HG02588 (cell line): ENCODE measurements around the gene ALOX15B.
"Not testable (repeated sequence)": the region's sequence is repeated elsewhere in the genome, so short reads cannot be mapped to it uniquely, and the experiment has no call there.

Experiments
- ATAC-seq: cut with Tn5 transposase; IDR thresholded peaks from one replicate; pipeline ENCODE4 v1.9.1; 2021; ENCODE audit warnings: mild to moderate bottlenecking, moderate library complexity; ENCODE audit not compliant: unreplicated experiment

The ALOX15B gene

DNA sequence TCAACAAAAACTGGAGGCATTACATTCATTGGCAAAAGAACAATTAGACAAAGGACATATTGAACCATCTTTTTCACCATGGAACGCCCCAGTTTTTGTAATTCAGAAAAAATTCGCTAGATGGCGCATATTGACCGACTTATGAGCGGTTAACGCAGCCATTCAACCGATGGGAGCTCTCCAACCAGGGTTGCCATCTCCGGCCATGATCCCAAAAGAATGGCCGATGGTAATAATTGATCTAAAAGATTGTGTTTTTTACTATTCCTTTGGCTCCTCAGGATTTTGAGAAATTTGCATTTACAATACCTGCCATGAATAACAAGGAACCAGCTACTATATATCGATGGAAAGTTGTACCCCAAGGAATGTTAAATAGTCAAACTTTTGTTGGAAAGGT is 21.4 kb downstream of the ALOX15B start:
- ATAC-seq: no peak

DNA sequence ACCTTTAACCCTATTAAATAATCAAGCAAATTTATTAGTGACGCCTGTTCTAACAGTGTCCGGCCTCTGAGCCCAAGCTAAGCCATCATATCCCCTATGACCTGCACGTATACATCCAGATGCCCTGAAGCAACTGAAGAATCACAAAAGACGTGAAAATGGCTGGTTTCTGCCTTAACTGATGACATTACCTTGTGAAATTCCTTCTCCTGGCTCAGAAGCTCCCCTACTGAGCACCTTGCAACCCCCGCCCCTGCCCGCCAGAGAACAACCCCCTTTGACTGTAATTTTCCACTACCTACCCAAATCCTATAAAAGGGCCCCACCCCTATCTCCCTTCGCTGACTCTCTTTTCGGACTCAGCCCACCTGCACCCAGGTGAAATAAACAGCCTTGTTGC is 23.0 kb downstream of the ALOX15B start:
- not testable (repeated sequence) for ATAC-seq

- no peak for ATAC-seq
Measured at GRCh38 chr17:8062435-8062806, 23.6 kb downstream of the ALOX15B start.

- ATAC-seq: no peak
Measured at GRCh38 chr17:8062807-8063483, 24.1 kb downstream of the ALOX15B start.

GRCh38 chr17:8063761-8064534 is 25.1 kb downstream of the ALOX15B start:
- ATAC-seq: no peak

DNA sequence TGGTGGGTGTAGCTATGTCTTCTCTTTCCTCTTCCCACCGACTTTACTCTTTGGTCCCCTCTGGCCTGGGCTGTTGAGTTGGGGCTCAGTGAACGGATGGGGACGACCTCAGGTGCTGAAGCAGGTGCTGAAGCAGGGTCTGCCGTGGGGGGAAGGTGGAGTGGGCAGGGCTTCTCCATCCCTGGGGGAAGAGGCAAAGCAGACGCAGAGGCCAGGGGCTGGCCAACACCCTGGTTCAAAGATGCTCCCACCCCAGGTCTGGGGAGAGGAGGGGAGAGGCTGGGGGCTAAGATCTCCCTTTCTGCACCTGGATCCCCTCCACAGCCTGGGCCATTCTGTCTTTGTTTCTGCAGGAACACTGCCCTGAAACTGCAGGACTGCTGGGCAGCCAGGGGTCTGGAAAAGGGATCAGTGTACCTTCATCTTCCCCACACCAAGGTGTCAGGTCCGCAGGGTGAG is 25.7 kb downstream of the ALOX15B start:
- ATAC-seq: no peak

DNA sequence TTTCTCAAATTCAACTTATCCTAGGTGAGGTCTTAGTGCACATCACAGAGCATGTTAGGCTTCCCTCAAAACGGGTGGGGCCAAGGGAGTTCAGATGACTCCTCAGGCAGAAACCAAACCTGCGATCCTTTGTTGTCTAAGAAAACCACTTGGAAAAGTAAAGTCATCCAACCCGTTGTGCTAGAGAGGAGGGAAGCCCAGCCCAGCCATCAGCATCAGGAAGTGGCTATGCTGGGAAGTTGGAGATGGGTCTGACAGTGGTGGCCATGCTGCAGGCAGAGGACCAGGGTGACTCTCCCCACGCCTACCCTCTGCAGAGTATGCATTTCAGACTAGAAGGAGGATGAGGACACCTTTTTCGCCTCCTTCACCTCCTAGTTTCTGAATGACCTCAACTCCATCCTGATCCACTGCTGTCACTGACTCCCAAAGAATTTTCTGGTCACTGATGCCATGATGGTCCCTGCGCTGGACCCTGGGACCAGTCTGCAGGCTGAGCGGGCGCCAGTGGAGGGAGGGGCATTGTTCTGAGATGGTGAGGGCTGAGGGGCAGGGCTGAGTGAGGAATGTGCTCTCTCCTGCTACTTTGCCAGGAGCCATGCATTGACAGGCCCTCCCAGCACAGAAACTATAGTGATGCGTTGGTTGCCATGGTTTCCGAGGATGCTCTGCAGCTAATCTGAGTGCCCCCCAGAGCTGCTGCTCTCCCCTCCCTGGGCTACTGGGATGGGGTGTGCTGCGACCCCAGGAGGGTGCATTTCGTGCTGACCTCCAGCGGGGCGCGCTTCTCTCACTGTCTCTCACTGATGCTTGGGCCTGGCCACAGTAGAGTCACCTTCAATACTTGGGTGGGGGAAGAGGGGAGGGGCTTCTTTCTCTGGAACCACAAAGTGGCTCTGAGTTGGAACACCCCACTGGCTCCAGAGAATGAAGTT is 28.2 kb downstream of the ALOX15B start:
- no peak for ATAC-seq

DNA sequence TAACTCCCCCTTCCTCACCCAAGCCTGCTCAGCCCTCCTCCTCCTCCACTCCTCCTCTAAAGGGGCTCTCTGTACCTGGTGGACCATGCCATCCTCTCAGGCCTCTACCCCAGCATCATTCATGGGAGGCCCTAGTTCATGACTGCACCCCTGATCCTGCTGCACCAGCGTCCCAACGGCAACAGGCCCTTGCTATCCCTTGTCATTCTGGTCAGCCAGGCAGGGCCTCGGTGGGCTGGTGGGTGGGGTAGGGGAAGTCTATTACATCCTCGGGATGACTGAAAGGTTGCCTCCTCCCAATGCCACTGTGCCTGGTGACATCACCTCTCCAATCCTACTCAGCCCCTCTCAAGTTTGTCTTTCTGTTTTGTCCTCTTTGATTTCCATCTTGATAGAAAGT is 28.9 kb downstream of the ALOX15B start:
- no peak for ATAC-seq

GRCh38 chr17:8068736-8069586 is 30.1 kb downstream of the ALOX15B start:
- ATAC-seq: no peak

GRCh38 chr17:8069587-8069860 is 30.7 kb downstream of the ALOX15B start:
- no peak for ATAC-seq

GRCh38 chr17:8071496-8071895 is 32.6 kb downstream of the ALOX15B start:
- no peak for ATAC-seq

DNA sequence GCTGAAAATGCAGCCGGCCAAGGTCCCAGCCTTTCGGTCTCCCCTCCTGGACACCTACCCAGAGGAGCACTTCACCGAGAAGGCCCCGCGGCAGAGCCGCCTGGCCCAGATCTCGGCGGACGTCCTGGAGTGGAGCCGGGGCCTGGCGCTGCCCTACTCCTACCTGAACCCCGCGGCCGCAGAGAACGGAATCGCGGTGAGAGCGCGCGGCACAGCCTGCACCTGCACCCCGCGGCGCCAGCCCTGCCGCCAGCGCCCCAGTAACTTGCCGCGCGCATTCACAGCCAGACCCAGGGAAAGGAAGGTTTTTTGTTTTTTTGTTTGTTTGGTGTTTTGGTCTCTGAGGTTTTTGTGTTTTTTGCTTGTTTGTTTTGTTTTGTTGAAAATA is 33.5 kb downstream of the ALOX15B start:
- ATAC-seq: no peak

GRCh38 chr17:8072729-8073461 is 34.0 kb downstream of the ALOX15B start:
- ATAC-seq: no peak

- no peak for ATAC-seq
Measured at GRCh38 chr17:8073627-8074484, 35.0 kb downstream of the ALOX15B start.

DNA sequence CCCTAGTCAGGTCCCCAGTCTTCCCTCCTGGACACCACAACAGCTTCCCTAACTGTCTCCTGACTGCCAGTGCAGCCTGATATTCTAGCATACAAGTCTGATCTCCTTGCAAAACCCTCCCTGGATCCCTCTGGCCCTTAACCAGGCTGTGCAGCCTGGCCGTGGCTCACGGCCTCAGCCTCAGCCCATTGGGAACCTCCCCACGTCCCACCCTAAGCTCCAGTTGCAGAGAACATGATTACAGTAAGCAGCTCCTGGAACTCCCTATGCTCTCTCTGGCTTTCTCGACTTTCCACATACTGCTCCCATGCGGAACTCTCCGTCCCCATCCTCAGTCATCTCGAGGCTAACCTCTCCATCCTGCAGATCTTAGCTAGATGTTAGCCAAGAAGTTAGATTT is 35.7 kb downstream of the ALOX15B start:
- ATAC-seq: no peak

DNA sequence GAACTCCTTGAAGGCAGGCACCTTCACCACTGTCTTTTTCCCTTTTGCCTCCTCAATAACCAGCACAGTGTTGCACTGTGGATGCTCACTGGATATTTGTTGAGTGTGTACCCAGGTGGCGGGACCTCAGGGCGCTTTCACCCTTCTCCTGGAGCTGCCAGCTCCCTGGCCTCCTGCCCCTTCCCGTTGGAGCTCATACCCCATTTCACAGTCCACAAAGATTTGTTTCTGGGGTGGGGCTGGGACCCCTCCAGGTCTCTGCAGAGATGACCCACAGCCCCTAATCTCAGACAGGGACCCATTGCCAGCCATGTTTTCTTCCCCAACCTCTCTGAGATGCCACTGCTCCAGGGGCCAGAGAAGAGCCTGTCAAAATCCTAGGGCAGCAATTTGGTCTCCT is 36.2 kb downstream of the ALOX15B start:
- ATAC-seq: no peak

GRCh38 chr17:8075574-8076342 is 36.9 kb downstream of the ALOX15B start:
- no peak for ATAC-seq

GRCh38 chr17:8076502-8077266 is 37.8 kb downstream of the ALOX15B start:
- ATAC-seq: no peak
